ENCODE results near the gene YTHDC2.

YTHDC2 gene

DNA sequence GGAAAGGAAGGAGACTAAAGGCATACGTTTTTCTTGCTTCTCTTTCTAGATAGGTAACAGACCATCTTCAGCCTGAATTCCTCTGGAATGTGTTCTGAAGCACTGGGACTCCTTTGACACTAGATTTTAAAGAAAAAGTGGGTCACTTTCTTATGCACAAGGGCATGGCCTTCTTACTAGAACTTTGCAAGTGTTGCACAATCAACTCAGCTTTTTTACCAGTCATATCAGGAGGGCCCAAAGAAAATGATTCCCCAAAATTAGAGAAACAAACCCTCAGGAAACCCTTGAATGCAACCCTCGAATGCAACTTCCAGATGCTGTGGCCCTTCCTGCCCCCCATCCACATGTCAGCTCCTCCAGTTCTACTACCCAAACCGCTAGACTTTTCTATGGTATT, 93.9 kb downstream of the YTHDC2 start:
- DNase-seq, result no peak

DNA sequence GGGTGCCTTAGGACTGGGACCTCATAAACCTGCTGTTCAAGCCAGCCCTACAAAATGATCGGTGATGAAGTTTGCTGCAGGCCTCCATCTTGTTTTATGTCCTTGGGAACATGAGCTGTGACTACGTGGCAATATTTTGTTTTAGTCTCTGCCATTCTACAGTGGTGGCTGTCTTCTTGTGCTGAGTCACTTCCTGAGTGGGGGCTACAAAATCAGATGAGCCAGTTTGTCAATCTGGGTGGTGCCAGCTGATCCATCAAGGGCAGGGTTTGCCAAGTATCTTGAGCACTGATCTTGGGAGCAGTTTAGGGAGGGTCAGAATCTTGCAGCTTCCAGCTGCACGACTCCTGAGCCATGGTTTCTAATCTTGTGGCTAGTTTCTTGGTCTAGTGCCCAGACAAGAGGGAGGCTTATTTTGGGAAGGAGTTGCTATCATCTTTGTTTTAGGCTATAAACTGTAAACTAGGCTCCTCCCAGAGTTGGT, 94.7 kb downstream of the YTHDC2 start:
- DNase-seq, result no peak

DNA sequence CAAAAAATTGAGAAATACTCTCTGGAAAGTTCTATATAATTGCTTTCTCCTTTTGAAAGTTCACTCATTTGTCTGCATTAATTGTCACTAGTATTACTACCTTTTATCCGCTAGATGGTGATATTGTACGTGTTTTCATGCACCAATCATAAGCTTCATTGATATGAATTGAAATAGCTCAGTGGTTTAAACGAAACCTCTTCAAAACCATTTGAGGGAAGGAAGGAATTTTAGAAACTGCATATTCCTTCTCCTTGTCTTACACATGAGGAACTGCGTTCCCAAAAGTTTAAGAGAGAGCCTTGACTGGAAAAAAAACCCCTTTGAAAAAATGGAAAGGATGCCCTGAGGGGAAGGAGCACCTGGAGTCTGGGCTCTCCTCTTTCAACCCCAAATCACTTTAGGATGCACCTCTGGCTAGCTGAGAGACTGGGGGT, 98.6 kb downstream of the YTHDC2 start:
- peak; percentile 67 for DNase-seq

DNA sequence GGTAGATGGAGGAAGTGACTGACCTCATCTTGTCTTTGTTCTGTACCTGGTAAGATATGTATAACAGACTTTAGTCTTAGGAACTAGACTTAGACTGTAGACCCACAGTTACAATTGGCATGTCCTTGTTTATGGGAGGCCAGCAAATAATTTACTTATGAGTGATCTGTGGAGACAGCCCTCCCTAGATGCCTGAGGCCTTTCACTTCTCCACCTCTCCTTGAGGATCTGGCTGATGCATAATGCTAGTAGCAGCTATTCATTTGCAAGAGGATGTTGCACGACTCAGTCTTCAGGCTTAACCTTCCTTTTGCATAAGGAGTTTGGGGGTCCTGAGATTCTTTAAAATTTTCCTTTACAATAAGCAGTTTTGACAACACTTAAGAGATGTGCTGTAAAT, 100.7 kb downstream of the YTHDC2 start:
- DNase-seq, result no peak

DNA sequence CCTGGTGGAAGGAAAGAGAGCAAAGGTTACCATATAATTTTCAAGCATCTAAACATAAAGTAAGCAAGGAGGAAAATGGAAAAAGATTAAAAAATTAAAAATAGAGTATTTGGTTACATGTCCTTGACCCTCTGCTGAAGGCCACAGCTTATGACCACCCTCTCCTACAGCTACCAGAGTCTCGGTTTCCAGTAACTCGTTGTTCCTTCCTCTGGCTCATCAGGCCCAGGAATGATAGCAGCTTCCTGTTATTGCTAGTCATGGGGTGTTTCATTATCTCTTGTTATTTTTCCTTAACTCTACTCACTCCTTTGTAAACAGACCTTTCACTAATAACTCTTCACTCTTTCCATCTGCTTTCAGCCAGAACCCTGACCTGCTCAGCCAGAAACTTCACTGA, 102.2 kb downstream of the YTHDC2 start:
- DNase-seq, result no peak

DNA sequence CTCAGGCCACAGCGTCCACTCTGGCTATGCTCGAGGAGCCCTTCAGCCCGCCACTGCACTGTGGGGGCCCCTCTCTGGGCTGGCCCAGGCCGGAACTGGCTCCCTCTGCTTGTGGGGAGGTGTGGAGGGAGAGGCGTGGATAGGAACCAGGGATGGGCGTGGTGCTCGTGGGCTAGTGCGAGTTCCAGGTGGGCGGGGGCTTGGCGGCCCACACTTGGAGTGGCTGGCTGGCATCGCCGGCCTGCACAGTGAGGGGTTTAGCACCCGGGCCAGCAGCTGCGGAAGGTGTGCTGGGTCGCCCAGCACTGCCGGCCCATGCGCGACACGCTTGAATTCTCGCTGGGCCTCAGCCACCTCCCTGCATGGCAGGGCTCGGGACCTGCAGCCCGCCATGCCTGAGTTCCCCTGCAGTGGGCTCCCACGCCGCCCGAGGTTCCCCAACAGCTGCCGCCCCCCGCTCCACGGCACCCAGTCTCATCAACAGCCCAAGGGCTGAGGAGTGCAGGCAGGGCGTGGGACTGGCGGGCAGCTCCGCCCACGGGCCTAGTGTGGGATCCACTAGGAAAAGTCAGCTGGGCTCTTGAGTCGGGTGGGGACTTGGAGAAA, 103.8 kb downstream of the YTHDC2 start:
- DNase-seq, result no peak

DNA sequence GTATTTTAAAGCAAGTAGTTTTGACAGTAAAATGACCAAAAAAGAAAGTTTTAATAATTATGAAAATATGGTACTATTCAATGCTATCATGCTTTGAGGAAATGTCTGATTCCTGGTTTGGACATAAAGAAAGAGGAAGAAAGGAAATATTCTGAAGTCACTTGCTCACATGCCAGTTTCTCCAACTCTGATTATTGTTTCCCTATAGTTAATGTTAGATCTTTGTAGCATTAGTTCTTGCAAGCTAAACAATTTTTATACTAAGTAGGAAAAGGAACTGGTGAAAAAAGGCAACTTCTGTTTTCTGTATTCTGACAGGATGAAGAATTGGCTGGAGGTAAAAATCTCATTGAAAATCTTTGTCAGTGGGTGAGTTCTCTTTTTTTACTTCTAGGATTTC, 119.5 kb downstream of the YTHDC2 start:
- DNase-seq, result no peak

DNA sequence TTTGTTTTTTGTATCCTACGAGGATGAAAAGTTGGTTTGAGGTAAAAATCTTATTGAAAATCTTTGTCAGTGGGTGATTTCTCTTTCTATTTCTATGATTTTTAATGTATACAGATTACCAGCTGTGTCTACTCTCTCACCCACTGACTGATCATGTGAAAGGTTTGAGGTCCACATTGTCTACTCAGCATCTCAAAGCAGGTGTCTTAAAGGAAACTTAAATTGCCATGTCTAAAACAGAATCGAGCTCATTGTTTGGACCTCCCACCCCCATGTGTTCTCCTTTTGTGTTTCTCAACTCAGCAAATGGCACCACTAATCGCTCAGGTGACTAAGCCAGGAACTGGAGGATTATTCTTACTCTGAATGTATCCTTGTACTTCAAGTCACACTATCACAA, 121.5 kb downstream of the YTHDC2 start:
- DNase-seq, result no peak

DNA sequence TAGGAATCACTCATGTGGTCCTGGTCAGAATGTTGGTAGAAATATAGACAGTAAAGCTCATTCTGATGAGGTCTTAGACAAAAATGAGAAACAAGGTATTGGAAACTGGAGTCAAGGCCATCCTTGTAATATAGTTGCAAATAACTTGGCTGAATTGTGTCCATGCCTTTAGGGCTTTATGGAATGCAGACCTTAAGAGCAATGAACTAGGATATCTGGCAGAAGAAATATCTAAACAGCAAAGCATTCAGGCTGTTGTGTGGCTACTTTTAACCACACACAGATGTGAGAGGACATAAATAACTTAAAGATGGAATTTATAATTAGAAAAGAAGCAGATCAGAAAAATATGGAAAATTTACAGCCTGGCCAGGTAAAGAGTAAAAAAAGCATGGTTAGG, 128.2 kb downstream of the YTHDC2 start:
- no peak for DNase-seq

All from DMS53 (cell line).